COR-L47 (cell line): ENCODE data around the gene GPAT3.
A peak's percentile ranks its signal among the peaks of the same experiment; 100 is the strongest.
"Not testable (repeated sequence)": the region's sequence is repeated elsewhere in the genome, so short reads cannot be mapped to it uniquely, and the experiment has no call there.

Source experiments
- DNase-seq: peaks from one replicate; lab custom pipeline; 2025; lab: John Stamatoyannopoulos, UW

Gene GPAT3

GRCh38 chr4:83552083-83552482 lies 16.2 kb downstream of the GPAT3 start:
- no peak for DNase-seq

GRCh38 chr4:83552924-83553323 lies 17.0 kb downstream of the GPAT3 start:
- DNase-seq, result no peak

GRCh38 chr4:83556006-83556707 lies 20.2 kb downstream of the GPAT3 start:
- no peak for DNase-seq

- DNase-seq, result no peak
Observed at GRCh38 chr4:83556816-83557215, 20.9 kb downstream of the GPAT3 start.

DNA sequence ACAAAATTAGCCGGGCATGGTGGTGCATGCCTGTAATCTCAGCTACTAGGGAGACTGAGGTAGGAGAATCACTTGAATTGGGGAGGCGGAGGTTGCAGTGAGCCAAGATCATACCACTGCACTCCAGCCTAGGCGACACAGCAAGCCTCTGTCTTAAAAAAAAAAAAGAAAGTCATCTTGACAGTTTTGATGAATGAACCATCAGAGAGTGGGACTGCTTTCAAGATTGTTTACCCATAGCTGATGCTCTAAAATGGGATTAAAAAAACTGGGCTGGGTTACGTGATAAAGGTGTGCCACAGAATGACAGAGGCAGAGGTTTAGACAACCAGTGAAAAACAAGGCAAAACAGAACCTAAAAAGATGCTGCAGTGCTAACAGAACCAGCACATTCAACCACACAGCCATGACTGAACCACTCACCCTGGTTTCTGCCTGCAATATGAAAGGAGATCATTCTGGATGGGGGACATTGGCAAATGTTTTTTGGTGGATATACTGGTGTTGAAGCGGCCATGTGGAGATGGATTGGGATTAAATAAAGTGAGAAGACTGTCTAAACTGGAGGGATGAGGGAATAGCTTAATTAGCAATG lies 22.2 kb downstream of the GPAT3 start:
- no peak for DNase-seq

- DNase-seq, result no peak
Observed at GRCh38 chr4:83558680-83559079, 22.8 kb downstream of the GPAT3 start.

- no peak for DNase-seq
Observed at GRCh38 chr4:83560523-83560922, 24.6 kb downstream of the GPAT3 start.

GRCh38 chr4:83561381-83561780 lies 25.5 kb downstream of the GPAT3 start:
- DNase-seq, result no peak

DNA sequence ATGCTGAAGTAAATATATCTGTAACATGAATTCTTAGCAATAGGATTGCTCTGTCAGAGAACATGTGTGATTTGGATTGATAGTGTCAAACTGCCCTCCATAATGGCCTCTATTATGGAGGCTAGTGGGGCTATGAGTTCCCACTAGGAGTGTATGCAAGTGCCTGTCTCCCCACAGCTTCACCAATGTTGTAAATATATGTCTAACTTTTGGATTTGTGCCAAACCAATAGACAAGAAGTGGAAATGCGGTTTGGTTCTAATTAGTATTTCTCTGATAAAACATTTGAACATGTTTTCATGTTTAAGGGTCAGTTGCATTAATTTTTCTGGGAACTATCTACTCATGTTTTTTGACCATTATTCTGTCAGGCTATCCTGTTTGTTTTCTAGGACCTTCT lies 28.1 kb downstream of the GPAT3 start:
- no peak for DNase-seq

DNA sequence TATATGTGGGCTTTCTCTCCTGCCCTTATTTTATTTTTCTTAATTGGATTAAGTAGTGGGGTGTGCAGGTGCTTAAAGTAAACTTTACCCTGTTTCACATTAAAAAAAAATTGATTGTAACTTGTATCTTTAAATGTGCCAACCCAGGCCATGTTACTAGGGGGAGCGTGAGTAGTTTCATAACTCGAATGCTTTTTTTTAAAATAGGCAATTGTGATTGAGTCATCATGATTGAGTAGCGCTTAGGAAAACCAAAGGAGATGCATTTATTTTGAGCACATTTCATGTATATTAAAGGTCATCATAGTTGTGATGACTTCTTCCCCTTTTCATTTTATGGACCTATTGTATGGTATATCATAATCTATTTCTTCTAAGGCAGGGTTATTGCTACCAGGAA lies 32.2 kb downstream of the GPAT3 start:
- no peak for DNase-seq

DNA sequence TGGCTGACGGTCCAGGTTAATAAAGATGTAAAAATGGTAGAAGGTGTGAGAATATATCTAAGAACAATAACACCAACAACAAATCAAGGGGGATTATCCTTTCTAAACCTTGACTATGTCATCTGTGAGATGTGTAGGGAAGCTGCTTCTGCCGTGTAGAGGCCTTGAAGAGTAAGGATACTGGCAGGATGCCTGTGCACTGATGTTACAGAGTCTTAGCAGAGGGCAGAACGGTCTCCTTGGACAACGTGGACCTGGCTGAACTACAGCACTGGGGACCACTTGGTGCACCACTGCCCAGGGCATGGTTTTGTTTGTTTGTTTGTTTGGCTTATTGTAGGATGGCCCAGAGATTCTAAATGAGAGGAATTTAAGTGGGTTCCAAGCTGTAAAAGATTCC lies 33.5 kb downstream of the GPAT3 start:
- no peak for DNase-seq

GRCh38 chr4:83569987-83570386 lies 34.1 kb downstream of the GPAT3 start:
- DNase-seq, result no peak

DNA sequence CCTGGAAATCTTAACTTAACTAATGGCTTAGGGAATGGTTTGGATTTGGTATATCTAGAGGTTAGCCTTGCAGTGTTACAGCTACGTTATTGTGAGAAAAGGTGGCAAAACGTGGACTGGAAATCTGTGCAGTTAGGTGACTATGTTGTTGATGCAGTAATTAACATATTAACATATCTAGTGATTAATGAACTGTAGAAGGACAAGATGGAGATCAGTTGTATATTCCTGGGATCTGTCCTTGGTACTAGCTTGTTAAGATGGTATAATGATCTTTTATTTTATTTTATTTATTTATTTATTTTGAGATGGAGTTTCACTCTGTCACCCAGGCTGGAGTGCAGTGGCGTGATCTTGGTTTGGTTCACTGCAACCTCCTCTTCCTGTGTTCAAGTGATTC lies 36.9 kb downstream of the GPAT3 start:
- no peak for DNase-seq

DNA sequence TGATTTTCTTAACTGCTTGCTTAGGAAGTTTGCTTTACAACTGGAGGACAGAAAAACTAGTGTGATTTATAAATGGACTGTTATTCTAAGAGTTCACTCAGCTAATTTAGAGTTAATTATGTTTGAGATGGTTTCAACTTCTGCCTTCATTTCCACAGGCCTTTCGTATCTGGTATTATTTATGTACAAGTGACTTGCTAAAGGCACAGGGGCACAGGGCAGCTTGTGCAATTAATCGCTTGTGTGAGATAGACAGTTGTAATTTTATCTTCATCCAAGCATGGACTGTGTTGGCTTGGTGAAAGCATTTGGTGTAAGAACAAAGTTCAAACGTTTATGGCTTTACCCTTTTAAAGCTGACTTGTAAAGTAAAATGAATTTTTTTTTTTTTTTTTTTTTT lies 38.3 kb downstream of the GPAT3 start:
- no peak for DNase-seq

GRCh38 chr4:83576237-83576636 lies 40.3 kb downstream of the GPAT3 start:
- not testable (repeated sequence) for DNase-seq

GRCh38 chr4:83581411-83582288 lies 45.7 kb downstream of the GPAT3 start:
- DNase-seq, result no peak

DNA sequence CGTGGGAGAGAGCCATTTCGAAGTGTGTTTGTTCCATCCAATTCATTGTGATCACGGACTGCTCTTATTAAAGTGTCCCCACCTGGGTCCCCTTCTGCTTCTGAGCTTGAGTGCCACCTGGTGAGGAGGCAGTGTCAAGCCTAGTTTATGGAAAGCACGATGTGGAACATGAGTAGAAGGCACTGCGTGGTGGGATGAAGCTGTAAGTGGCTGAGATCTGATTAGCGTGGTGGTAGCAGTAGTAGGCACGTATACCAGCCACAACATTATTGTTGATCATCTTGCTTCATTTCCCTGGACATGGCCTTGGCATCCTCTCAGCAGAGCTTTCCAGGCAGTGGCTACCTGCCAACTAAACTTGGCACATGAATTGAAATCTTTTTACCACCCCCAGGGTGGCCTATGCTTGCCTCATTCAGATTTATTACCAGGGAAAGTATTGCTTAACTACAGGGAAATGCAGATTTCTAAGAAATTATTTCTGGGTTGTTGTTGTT lies 46.4 kb downstream of the GPAT3 start:
- peak; percentile 84 for DNase-seq

DNA sequence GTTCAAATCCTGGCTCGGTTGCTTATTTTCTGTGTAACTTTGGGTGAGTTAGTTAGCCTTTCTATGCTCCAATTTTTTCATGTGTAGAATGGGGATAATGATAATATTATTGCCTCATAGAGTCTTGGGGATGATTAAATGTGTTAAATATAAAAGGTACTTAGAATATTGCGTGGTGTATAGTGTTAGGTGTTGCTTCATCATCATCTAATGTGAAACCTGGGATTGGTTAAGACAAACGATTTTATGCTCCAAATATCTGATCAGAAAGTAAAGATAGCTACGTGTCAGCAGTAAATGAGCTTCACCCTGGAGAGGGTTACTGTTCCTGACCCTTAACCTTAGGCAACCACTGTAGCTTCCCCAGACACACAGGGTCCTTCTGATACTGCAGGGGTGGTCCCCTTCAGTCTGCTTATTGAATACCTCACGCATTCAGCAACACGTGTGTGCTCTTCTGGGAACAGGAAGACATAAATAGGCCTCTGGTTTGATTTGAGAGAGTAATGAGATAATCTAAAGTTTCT lies 50.1 kb downstream of the GPAT3 start:
- no peak for DNase-seq

DNA sequence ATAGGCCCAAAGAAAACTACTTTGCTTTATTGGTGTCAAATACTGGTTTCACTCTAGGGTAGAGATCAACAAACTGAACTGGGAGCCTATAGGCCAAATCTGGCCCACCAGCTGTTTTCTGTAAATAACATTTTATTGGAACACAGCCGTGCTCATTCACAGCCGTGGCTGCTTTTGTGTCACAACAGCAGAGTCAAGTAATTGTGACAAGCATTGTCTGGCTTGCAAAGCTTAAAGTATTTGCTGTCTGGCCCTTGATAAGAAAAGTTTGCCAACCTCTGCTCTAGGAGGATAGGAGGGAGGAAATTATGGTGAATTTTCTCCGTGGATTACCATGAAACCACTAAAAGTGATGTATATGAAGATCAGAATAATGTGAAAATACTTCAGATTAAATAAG lies 53.4 kb downstream of the GPAT3 start:
- peak; percentile 39 for DNase-seq

DNA sequence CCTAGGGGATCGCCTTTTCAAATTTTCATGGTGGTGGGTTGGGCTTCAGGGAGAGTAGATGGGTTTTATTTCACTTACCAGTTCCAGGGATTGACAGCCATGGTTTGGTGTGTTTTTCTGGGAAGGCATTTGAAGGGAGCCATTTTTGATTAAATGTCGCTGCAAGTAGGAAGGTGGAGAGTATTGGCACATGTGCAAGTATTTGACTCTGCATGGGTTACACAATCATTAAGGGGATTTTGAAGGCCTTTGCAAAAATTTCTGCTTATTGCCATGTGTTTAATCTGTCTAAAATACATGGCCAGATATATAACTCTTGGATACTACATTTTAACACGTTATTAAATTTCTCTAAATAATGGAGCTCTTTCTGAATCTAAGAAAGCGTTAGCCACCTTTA lies 55.1 kb downstream of the GPAT3 start:
- no peak for DNase-seq

- no peak for DNase-seq
Observed at GRCh38 chr4:83591730-83592129, 55.8 kb downstream of the GPAT3 start.

GRCh38 chr4:83599183-83599582 lies 63.3 kb downstream of the GPAT3 start:
- no peak for DNase-seq

DNA sequence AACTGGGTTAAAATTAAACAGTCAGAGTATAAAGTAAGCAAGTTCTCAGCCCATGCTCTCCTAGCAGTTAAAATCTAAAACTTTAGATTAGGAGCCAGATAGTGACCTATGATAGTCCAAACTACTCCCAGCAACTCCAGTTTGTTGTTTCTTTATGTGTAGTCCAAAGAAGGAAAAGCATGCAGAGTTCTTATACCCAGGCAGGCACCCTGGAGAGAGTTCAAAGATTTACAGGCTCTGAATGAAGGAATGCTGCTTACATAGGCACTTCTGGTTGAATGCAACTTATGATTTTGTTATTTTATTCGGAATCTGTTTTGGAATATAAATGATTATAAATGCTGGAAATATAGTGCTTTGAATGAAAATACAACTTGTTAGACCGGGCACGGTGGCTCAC lies 67.2 kb downstream of the GPAT3 start:
- no peak for DNase-seq
